Nucleus accumbens (tissue), 56 donors: ENCODE data around the gene RBL2.
"Not testable (repeated sequence)": the region's sequence is repeated elsewhere in the genome, so short reads cannot be mapped to it uniquely, and the experiment has no call there.

ENCODE experiments used
- DNase-seq, 56 donors: peaks; one replicate each; lab custom pipeline; 2025; lab: John Stamatoyannopoulos, UW

The RBL2 gene, protein sequence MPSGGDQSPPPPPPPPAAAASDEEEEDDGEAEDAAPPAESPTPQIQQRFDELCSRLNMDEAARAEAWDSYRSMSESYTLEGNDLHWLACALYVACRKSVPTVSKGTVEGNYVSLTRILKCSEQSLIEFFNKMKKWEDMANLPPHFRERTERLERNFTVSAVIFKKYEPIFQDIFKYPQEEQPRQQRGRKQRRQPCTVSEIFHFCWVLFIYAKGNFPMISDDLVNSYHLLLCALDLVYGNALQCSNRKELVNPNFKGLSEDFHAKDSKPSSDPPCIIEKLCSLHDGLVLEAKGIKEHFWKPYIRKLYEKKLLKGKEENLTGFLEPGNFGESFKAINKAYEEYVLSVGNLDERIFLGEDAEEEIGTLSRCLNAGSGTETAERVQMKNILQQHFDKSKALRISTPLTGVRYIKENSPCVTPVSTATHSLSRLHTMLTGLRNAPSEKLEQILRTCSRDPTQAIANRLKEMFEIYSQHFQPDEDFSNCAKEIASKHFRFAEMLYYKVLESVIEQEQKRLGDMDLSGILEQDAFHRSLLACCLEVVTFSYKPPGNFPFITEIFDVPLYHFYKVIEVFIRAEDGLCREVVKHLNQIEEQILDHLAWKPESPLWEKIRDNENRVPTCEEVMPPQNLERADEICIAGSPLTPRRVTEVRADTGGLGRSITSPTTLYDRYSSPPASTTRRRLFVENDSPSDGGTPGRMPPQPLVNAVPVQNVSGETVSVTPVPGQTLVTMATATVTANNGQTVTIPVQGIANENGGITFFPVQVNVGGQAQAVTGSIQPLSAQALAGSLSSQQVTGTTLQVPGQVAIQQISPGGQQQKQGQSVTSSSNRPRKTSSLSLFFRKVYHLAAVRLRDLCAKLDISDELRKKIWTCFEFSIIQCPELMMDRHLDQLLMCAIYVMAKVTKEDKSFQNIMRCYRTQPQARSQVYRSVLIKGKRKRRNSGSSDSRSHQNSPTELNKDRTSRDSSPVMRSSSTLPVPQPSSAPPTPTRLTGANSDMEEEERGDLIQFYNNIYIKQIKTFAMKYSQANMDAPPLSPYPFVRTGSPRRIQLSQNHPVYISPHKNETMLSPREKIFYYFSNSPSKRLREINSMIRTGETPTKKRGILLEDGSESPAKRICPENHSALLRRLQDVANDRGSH

DNA sequence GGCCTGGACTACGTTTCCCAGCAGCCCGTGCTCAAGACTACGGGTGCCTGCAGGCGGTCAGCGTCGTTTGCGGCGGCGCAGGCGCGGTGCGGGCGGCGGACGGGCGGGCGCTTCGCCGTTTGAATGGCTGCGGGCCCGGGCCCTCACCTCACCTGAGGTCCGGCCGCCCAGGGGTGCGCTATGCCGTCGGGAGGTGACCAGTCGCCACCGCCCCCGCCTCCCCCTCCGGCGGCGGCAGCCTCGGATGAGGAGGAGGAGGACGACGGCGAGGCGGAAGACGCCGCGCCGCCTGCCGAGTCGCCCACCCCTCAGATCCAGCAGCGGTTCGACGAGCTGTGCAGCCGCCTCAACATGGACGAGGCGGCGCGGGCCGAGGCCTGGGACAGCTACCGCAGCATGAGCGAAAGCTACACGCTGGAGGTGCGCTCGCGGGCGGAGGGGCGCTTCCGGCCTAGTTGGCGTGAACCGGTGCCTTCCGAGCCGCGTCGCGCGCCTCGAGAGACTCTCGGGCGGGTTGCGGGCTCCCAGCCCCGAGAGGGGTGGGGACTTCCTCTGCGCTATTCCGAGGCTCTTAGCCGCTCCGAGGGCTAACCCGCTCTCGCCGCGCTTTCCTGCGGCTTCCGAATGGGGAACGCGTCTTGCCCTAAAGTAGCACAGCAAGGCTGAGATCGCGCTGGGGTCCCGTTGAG is at the start of gene RBL2:
TSS of gene RBL2 (plus strand) at position 95 of the 689 bp plus-strand sequence. CDS start at position 181, 86 bp downstream.
- peak in 54 of 56 donors; percentile 21 to 87 (median 76) for DNase-seq

DNA sequence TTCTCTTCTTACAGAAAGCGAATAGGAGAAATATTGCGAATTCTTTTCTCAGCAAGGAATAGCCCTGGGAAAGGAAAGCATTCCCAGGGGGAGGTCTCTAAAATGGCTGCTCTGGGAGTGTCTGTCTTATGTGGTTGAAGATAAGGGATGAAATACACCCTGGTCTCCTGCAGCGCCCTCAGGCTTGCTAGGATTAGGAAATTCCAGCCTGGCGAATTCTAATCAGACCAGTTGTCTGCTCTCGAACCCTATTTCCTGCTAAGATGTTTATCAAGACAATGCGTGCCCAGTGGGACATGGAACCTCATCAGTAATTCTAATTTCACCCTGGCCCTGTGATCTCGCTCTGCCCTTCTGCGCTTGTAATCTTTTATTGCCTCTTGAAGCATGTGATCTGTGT is 49.7 kb upstream of the RBL2 start:
- DNase-seq: not testable (repeated sequence)

DNA sequence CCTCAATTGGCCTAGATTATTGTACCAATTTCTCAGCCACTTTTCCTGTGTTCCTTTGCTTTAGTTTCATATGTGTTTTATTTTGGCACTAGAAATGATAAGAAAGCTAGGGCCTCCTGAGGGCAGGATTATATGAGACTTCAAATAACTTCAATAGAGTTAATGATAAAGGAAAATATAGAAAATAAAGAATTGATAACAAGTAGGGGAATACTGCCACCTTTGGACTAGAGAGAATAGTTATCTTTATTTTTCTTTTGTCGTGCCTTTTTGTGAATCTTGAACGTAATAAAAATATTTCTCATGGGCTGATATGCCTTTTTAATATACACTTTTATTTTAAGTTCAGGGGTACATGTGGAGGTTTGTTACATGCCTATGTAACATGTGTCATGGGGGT is 29.3 kb upstream of the RBL2 start:
- no peak for DNase-seq

DNA sequence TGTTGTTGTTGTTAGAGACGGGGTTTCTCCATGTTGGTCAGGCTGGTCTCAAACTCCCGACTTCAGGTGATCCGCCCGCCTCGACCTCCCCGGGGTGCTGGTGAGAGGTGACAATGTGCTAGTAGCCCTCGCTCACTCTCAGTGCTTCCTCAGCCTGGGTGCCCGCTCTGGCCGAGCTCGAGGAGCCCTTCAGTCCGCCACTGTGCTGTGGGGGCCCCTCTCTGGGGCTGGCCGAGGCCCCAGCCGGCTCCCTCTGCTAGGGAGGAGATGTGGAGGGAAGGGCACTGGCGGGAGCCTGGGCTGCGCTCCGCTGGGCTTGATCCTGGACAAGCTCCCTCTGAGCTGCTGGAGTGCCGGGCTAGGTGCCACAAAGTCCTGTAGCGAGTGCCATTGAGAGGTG is 21.7 kb upstream of the RBL2 start:
- DNase-seq: no peak

DNA sequence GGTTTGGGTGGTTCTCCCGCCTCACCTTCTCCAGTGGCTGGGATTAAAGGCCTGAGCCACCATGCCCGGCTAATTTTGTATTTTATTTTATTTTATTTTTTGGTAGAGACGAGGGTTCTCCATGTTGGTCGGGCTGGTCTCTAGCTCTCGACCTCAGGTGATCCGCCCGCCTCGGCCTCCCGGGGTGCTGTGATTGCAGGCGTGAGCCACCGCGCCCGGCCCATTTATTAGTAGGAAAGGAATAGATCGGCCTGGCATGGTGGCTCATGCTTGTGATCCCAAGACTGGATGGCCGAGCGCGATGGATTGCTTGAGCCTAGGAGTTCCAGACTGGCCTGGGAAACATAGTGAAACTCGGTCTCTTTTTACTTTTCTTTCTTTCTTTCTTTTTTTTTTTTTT is 20.4 kb upstream of the RBL2 start:
- DNase-seq: no peak

DNA sequence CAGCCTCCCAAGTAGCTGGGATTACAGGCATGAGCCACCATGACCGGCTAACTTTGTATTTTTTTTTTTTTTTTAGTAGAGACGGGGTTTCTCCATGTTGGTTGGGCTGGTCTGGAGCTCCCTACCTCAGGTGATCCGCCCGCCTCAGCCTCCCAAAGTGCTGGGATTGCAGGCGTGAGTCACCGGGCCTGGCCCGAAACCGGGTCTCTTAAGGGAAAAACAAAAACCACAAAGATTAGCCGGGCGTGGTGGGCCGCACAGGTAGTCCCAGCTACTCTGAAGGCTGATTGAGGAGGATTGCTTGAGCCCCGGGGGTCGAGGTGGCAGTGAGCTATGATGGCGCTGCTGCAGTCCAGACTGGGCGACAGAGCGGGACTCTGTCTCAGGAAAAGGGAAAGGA is 19.9 kb upstream of the RBL2 start:
- DNase-seq: no peak

DNA sequence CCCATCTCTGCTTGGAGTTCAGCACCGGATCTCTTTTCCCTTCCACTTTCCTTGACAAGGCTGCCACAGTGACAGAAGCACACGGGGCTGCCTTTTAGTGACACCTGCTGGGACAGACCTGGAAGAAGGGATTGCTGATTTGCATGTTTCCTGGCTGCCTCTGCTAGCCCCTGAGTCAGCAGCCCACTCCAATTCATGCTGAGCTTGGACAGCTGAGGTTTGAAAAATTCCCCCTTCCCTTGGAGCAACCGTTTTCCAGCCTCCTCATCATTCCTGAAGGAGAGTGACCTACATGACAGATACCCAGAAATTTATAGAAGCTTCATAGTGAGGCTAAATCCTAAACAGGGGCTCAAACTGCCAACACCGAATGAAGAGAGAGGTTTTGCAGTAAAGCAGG is 18.8 kb upstream of the RBL2 start:
- no peak for DNase-seq

DNA sequence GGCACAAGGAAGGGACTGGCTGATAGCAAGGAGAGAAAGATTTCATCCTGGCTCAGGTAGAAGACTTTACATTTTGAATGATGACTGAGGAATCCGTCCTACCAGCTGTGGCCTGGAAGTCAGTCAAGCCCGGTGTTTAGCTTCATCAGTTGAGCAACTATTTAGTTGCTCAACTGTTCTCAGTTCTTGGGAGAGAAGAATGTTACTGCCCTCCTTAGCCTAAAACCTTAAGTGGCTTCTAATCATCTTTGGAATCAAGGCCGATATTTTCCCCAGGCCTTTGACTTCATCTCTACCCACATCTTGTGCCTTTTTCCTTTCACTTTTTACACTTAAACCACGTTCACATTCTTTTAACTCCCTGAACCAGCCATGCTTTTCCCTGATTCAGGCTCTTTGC is 17.3 kb upstream of the RBL2 start:
- no peak for DNase-seq

DNA sequence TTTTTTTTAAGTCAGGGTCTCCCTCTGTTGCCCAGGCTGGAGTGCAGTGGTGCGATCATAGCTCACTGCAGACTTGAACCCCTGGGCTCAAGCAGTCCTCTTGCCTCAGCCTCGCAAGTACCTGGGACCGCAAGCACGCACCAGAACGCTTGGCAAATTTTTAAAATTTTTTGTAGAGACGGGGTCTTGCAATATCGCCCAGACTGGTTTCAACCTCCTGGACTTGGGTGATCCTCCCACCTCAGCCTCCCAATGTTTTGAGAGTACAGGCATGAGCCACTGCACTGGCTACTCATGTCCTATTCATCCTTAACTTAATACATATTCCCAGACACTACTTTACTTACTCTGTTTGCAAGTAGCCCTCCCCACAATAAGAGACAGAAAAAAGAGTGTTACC is 16.3 kb upstream of the RBL2 start:
- no peak for DNase-seq

DNA sequence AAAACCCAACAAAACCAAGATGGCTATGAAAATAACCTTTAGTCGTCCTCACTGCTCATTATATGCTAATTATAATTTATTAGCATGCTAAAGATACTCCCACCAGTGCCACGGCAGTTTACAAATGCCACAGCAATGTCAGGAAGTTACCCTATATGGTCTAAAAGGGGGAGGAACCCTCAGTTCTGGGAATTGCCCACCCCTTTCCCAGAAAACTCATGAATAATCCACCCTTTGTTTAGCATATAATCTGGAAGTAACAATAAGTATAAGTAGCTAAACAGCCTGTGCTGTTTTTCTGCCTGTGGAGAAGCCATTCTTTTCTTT is 14.9 kb upstream of the RBL2 start:
- not testable (repeated sequence) for DNase-seq

DNA sequence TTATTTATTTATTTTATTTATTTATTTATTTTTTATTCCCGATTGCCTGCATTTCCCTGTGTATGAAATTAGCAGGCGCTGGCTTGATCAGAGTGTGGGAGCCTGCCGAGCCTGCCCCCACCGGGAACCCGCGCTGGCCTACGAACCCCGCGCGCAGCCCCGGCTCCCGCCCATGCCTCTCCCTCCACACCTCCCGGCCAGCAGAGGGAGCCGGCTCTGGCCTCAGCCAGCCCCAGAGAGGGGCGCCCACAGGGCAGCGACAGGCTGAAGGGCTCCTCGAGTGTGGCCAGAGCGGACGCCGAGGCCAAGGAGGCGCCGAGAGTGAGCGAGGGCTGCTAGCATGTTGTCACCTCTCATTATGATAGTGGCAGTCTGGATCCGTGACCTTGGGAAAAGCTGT is 13.0 kb upstream of the RBL2 start:
- DNase-seq: no peak

DNA sequence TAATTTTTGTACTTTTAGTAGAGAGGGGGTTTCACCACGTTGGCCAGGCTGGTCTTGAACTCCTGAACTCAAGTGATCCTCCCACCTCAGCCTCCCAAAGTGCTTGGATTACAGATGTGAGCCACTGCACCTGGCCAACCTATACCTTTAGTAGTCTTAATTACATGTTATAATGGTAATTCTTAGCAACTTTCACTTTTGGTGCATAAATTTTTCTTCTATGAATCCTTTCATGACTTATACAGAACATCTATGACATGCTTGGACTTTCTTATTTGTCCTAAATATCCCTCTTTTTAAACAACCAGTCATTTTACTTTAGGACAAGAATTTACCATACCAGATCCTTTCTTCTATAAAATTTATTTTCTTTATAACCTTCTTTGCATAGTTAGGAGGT is 10.3 kb upstream of the RBL2 start:
- DNase-seq: not testable (repeated sequence)

DNA sequence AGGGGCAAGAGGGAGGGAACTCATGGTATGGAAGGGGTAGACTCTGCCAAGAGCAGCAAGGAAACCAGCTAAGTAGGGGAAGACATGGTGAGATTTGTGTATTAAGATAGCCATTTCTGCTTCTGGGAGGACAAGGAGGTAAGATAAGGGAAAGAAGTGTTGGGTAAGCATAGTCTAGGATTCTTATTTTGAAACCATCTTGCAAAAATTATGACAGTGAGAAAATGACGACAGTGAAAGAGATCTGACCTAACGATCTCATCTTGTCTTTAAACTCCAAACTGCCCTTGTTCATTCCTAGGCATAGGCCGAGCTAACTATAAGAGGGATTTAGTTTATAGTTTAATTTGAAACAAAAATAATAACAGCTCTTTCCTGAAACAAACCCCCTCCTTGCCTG is 5.6 kb upstream of the RBL2 start:
- DNase-seq: no peak

DNA sequence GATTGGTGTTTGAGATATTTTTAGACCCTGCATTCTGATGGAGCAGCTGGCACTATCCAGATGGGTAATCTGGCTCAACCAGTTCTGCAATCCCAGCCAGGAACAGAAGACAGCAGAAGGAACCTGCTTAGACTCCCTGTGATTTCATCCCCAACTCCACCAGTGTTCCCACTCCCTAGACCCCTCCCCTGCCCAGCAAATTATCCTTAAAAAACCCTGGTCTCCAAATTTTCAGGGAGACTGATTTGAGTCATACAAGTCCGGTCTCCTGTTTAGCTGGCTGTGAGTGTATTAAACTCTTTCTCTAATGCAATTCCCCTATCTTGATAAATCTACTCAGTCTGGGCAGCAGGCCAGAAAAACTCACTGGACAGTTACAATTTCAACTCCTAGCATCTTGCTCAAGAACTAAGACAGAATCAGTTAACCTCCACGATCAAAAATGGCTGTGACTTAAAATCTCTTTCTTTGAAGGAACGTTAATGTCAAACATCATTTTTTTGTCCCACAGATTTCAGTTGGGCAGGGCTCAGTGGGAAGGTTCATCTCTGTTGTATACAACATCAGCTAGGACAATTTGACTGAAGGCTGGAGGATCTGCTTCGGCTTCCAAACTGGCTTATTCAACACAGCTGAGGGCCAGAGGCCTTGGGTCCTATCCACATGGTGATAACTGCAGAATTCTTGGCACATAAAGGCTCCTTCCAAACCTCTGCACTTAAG is 4.9 kb upstream of the RBL2 start:
- no peak for DNase-seq

DNA sequence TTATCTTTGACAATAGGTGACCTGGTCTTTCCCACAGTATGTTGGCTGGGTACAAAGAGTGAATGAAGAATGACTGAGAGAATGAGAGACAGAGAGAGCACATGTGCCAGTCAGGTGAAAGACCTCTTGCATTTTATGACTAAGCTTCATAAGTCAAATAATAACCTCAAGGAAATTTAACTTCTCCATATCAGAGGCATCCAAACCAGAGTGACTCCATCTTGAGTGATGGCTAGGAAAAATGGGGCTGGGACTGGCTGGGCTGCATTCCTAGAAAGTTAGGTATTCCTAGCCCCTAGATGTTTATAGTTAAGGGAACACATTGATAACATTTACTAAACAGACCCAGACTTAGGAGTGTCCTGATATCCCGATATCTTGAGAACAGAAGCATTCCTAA is 3.9 kb upstream of the RBL2 start:
- no peak for DNase-seq

DNA sequence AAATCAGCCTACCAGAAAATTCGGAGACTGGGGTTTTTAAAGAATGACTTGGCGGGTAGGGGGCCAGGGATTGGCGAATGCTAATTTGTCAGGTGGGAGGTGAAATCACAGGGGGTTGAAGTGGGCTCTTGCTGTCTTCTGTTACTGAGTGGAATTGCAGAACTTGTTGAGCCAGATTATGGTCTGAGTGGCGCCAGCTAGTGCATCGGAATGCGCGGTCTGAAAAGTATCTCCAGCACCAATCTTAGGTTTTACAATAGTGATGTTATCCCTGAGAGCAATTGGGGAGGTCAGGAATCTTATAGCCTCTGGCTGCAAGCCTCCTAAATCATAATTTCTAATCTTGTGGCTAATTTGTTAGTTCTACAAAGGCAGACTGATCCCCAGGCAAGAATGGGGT is 762 bp upstream of the RBL2 start:
- DNase-seq: no peak

DNA sequence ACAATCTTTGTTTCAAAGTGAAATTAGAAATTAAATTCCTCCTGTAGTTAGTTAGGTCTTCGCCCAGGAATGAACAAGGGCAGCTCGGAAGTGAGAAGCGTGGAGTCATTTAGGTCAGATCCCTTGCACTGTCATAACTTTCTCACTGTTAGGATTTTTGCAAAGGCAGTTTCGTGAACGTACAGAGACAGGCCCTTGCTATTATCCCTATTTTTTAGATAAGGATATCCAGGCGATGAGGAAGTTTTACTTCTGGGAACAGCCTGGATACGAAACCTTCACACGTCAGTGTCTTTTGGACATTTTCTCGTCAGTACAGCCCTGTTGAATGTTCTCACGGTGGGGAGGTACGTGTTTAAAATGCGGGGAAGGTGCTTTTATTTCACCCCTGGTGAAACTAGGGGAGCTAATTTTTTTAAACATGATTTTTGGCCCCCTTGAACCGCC is 318 bp upstream of the RBL2 start:
- no peak for DNase-seq

DNA sequence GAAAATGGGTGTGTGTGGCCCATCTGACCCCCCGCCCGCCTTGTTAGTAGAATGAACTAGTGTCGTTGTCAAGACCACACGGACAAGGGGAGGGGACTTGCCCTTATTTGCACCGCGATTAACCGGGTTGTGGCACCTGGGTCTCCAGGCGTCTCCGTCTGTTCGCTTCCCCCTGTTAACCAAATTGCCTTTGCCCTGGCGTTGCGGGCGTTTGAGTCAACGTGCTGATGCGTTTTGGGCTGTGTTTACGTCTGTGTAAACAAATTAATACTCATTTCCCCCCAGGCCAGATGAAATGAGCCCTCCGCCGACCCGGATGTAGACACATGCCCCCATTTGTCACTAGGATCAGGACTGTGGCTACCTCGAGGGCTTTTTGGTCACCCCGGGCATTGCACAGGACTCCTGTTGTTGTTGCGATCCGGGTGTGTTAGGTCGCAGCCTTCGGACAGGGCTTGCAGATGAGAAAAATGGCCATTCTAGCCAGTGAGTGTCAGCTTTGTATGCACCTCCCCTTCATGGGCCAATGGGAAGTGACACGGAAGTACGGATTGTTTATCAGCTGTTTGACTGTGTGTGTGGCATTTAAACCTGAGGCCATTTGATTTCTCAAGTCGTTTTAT is 906 bp downstream of the RBL2 start:
- DNase-seq: peak in 54 of 56 donors; percentile 16 to 83 (median 61)

DNA sequence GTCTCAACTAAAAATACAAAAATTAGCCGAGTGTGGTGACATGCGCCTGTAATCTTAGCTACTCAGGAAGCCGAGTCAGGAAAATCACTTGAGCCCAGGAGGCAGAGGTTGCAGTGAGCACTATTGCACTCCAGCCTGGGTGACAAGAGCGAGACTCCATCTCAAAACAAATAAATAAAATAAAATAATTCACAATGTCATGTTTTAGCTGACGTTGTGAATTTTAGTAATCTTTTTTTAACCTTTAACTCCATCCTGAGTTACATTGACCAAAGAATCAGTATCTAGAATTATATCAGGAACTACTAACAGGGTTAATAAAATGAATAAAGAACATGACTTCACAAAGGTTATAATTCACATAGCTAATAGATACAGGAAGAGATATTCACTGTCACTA is 5.9 kb downstream of the RBL2 start:
- DNase-seq: no peak

DNA sequence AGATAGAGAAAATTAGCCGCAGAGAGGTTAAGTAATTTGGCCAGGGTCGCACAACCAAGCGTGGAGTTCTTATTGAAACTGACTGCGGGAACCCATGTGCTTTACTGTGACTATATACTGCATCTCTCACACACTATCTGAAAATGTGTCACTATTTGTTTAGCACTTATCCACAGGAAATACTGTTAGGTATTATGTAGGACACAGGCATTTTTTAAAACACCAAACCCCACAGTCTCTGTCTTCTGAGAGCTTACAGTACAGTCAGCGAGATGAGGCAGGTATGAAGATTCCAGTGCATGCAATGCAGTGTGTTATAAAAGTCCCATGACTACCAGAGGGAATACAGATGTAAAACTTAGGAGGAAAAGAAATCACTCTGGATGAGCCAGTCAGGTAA is 11.3 kb downstream of the RBL2 start:
- no peak for DNase-seq
